GM21576 (cell line): ENCODE data around the gene SLC25A43.
A peak's percentile ranks its signal among the peaks of the same experiment; 100 is the strongest.
"Not testable (repeated sequence)": the region's sequence is repeated elsewhere in the genome, so short reads cannot be mapped to it uniquely, and the experiment has no call there.

Experiments
- ATAC-seq: cut with Tn5 transposase; IDR thresholded peaks from one replicate; pipeline ENCODE4 v1.9.1; 2021; ENCODE audit warnings: mild to moderate bottlenecking, moderate library complexity; ENCODE audit not compliant: unreplicated experiment

The SLC25A43 gene

DNA sequence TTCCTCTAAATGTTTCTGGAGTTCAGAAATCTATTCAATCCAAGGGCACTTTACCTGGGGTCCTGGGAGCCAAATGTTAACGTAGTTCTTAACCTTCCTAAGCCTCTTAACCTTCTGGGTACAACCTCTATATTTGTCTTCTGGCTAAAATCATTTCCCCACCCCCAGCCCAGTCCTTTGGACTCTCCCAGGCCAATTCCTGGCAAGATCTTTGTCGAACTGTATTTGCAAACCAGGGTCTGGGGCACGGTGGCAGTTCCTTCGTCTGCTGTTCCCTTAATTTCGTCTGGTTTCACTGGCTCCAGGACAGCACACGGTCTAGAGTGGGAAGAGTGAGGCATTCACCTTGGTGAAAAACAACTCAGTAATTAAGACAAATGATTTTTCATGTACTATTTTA is 68.3 kb downstream of the SLC25A43 start:
- ATAC-seq = no peak

DNA sequence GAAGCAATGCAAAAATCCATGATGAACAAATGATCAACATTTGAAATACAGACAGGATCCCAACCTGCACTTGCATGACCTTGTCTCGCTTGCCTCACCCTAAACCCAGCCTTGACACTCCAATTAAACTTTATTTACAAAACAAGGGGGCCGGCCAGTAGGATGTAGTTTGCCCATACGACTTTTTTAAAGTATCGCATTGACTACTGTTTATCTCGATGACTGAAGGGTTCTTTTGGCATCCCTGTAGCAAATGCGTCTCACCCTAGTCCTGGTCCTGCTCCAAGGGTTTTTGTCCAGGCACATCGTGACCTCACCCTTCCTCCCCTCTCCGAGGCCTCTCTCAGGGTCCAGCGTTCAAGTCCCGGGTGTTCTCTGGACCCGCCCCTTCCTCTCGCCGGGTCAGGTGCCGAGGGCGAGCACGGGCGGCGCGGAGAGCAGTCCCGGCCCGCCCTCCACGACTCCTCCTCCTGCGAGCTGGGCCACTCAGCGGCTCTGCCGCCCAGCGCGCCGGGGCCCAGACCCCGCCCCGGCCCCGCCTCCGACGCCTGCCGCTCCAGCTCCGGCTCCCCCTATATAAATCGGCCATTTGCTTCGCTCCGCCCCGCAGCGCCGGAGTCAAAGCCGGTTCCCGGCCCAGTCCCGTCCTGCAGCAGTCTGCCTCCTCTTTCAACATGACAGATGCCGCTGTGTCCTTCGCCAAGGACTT is 68.9 kb downstream of the SLC25A43 start, which contains the start of gene SLC25A5:
SLC25A5 (plus strand) TSS at position 603 of the 709 bp plus-strand sequence; CDS start at position 675, 72 bp downstream.
- peak; percentile 80 for ATAC-seq

GRCh38 chrX:119468551-119469312 is 69.6 kb downstream of the SLC25A43 start:
- ATAC-seq = peak; percentile 71

GRCh38 chrX:119469313-119469635 is 70.1 kb downstream of the SLC25A43 start:
- ATAC-seq = no peak

DNA sequence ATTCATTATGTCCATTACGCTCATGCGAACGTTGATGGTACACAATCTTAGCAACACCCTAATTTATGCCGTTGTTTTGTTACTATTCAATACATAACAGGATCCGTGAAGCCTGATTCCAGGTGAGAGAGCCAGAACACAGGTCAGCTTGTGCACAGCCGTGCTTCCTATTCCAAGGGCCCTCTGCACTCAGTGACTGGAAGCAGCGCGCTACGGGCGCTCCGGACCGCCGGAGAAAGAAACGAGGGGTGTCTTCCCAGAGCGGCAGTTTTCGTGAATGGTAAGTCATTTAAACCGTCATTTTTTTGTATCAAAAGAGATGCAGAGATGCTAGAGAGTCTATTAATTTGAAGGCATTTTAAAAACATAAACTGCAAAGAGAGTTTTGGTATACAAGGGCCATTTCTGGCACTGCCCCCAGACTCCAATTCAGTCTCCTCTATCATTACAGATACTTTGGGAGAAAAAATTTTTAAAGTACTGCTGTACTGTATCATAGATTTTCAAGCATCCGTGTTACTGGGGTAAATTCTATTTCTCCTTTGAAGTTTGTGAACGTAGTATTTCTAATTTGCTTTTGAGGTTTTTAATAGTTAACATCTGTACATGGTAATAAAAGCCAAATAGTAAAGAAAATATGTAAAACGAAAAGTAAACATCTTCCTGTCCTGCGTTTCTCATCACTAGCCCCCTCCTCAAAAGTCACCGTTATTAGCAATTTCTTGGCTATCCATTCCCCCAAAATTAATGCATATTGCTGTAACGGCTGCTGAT is 75.7 kb downstream of the SLC25A43 start:
- no peak for ATAC-seq

- no peak for ATAC-seq
These were observed 76.4 kb downstream of the SLC25A43 start for GRCh38 chrX:119475389-119476101.

- ATAC-seq = no peak
These were observed 78.7 kb downstream of the SLC25A43 start for GRCh38 chrX:119477812-119478232.

DNA sequence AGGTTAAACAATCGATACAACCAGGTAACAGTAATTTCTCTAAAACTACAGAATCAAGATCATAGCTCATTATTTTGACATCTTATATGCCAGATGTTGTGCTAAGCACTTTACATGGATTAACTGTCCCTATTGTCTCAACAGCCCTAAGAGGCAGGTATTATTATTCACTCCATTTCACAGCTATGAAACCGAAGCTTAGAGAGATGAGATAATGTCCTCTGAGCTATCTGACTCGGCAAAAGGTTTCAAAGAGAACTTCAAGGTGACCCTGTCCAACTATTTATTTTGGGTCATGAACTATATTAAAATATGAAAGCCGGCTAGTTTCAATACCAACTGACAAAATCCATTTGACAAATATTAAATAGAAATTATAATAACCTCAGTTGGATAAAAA is 79.4 kb downstream of the SLC25A43 start:
- ATAC-seq = no peak

GRCh38 chrX:119479845-119480244 is 80.7 kb downstream of the SLC25A43 start:
- ATAC-seq = no peak

- ATAC-seq = no peak
These were observed 82.2 kb downstream of the SLC25A43 start for GRCh38 chrX:119481323-119481801.

- ATAC-seq = no peak
These were observed 82.9 kb downstream of the SLC25A43 start for GRCh38 chrX:119482041-119482440.

GRCh38 chrX:119482481-119483480 is 83.6 kb downstream of the SLC25A43 start:
- ATAC-seq = peak; percentile 85

- no peak for ATAC-seq
These were observed 87.6 kb downstream of the SLC25A43 start for GRCh38 chrX:119486745-119487144.

DNA sequence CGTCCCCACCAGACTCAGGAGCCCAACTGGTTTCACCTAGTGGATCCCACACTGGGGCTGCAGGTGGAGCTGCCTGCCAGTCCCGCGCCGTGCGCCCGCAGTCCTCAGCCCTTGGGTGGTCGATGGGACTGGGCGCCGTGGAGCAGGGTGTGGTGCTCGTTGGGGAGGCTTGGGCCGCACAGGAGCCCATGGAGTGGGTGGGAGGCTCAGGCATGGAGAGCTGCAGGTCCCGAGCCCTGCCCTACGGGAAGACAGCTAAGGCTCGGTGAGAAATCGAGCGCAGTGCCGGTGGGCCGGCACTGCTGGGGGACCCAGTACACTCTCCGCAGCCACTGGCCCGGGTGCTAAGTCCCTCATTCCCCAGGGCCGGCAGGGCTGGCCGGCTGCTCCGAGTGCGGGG is 88.6 kb downstream of the SLC25A43 start:
- not testable (repeated sequence) for ATAC-seq

GRCh38 chrX:119488749-119489148 is 89.6 kb downstream of the SLC25A43 start:
- ATAC-seq = no peak

DNA sequence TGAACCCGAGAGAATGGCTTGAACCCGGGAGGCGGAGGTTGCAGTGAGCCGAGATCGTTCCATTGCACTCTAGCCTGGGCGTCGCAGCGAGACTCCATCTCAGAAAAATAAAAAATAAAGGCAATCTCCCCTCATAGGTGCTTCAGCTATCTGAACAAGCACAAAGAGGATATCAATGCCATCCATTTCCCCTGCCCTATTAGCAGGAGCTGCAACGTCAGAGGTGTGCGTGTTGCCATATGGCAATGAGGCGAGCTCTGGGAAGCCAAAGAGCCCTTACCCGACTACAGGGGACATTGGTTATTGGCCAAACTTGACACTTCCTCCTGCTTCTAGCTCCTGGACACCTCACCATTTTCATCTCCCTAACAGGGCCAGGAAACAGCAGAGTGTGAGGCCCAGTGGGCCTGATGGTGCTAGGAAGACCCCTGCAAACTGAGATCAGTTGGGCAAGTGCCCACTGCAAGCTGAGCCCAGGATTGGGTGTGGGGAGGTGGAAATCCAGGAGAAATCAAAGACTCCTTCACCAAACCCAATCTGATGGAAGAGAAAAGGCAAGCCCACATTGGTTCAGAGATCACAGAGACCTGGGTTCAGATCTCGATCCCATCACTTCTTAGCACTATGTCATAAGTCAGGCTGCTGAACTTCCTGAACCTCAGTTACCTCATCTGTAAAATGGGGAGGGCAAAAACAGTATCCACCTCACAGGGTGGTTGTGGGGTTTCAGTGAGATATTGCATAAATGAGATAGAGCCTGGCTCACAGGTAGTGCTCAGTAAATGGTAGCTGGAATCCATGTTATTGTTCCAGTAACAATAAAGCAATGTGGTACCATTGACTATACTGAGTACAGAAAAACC is 90.3 kb downstream of the SLC25A43 start:
- ATAC-seq = no peak

GRCh38 chrX:119492463-119492862 is 93.3 kb downstream of the SLC25A43 start:
- ATAC-seq = no peak

GRCh38 chrX:119493851-119494495 is 94.8 kb downstream of the SLC25A43 start:
- ATAC-seq = not testable (repeated sequence)
